Parathyroid adenoma (tissue), 2 donors: ENCODE results near the gene LRRN4CL.
"Not testable (repeated sequence)": the region's sequence is repeated elsewhere in the genome, so short reads cannot be mapped to it uniquely, and the experiment has no call there.

Source experiments
- H2AFZ ChIP-seq: fragments of 300-600 bp; sonication (generic); one replicate; pipeline ENCODE4 v1.7.0; 2017; ENCODE audit warnings: antibody characterized with exemption, mild to moderate bottlenecking
- H3K27ac ChIP-seq: fragments of 300-600 bp; sonication (generic); one replicate; pipeline ENCODE4 v1.7.0; 2017
- H3K27me3 ChIP-seq: fragments of 300-600 bp; sonication (generic); one replicate; pipeline ENCODE4 v1.7.0; 2017; ENCODE audit warnings: low read length; ENCODE audit not compliant: control insufficient read depth, insufficient read depth
- H3K36me3 ChIP-seq: fragments of 300-600 bp; sonication (generic); one replicate; pipeline ENCODE4 v1.7.0; 2017; ENCODE audit warnings: low read length; ENCODE audit not compliant: control insufficient read depth, insufficient read depth
- H3K4me1 ChIP-seq: fragments of 300-600 bp; sonication (generic); one replicate; pipeline ENCODE4 v1.7.0; 2017; ENCODE audit warnings: control low read depth
- H3K4me2 ChIP-seq: fragments of 300-600 bp; sonication (generic); one replicate; pipeline ENCODE4 v1.7.0; 2017; ENCODE audit warnings: low read length
- H3K4me3 ChIP-seq: fragments of 300-600 bp; sonication (generic); one replicate; pipeline ENCODE4 v1.7.0; 2017; ENCODE audit warnings: low read depth, low read length
- H3K79me2 ChIP-seq: fragments of 300-600 bp; sonication (generic); one replicate; pipeline ENCODE4 v1.7.0; 2017; ENCODE audit warnings: control low read depth
- H3K9ac ChIP-seq: fragments of 300-600 bp; sonication (generic); one replicate; pipeline ENCODE4 v1.7.0; 2017; ENCODE audit warnings: mild to moderate bottlenecking
- H3K9me3 ChIP-seq: fragments of 300-600 bp; sonication (generic); one replicate; pipeline ENCODE4 v1.7.0; 2017; ENCODE audit warnings: low read length; ENCODE audit not compliant: control insufficient read depth
- TF ChIP-seq, protein P1 (sequence below): fragments of 300-600 bp; sonication (generic); IDR thresholded peaks from one replicate; pipeline ENCODE4 v1.7.0; 2017; ENCODE audit warnings: antibody characterized with exemption, mild to moderate bottlenecking
- donor health status: primary hyperparathyroidism.

Gene LRRN4CL

GRCh38 chr11:62707277-62707861 is 18.0 kb upstream of the LRRN4CL start, which contains the start of the genes BSCL2 and GNG3:
Gene BSCL2 (minus strand): TSS chr11:62707424. CDS start chr11:62707195, 229 bp downstream.
Gene GNG3 (plus strand): TSS chr11:62707676. CDS start chr11:62708296, 620 bp downstream.
- Histone ChIP-seq H3K27me3 (no peaks in the 10 kb centered on the region), H3K79me2 (no peaks in the 10 kb centered on the region), H3K4me2 (peak within 1 kb of the TSS; percentile 94), H3K27ac (peak within 1 kb of the TSS; percentile 94), H2AFZ (peak within 1 kb of the TSS; percentile 71), H3K36me3 (no peaks in the 10 kb centered on the region), H3K4me1 (peaks cover 7% of the 10 kb centered on the region), H3K9me3 (no peaks in the 10 kb centered on the region), H3K9ac (no peak within 1 kb of the TSS), H3K4me3 (peak within 1 kb of the TSS; percentile 78)
- TF ChIP-seq, protein P1, sequence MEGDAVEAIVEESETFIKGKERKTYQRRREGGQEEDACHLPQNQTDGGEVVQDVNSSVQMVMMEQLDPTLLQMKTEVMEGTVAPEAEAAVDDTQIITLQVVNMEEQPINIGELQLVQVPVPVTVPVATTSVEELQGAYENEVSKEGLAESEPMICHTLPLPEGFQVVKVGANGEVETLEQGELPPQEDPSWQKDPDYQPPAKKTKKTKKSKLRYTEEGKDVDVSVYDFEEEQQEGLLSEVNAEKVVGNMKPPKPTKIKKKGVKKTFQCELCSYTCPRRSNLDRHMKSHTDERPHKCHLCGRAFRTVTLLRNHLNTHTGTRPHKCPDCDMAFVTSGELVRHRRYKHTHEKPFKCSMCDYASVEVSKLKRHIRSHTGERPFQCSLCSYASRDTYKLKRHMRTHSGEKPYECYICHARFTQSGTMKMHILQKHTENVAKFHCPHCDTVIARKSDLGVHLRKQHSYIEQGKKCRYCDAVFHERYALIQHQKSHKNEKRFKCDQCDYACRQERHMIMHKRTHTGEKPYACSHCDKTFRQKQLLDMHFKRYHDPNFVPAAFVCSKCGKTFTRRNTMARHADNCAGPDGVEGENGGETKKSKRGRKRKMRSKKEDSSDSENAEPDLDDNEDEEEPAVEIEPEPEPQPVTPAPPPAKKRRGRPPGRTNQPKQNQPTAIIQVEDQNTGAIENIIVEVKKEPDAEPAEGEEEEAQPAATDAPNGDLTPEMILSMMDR = no peak

DNA sequence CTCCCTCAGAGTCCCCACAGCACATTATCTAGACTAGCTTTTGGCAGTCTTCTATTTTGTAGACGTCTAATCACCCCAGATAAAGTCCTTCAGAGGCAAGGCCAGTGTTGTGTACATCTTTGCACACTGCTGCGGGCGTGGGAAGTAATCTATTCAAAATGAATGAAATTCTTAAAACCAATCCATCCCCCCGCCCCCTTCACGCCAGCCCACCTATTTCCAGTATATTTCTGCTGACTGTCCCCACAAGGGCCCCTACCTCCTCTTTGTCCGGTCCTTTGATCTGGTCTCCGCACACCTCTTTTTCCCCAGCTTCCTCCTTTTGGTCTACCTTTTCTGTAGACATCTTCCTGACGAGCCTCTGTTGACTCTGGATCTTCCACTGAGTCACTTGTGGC is 17.5 kb upstream of the LRRN4CL start:
- Histone ChIP-seq H3K4me3 (peak overlapping the region; percentile 78), H3K27ac (peak overlapping the region; percentile 78), H3K4me1 (peaks cover 7% of the 10 kb centered on the region), H2AFZ (no peak overlapping the region), H3K9ac (no peak overlapping the region), H3K79me2 (no peaks in the 10 kb centered on the region), H3K27me3 (no peaks in the 10 kb centered on the region), H3K4me2 (peak overlapping the region; percentile 94), H3K36me3 (no peaks in the 10 kb centered on the region), H3K9me3 (no peaks in the 10 kb centered on the region)
- TF ChIP-seq, protein P1 = no peak

DNA sequence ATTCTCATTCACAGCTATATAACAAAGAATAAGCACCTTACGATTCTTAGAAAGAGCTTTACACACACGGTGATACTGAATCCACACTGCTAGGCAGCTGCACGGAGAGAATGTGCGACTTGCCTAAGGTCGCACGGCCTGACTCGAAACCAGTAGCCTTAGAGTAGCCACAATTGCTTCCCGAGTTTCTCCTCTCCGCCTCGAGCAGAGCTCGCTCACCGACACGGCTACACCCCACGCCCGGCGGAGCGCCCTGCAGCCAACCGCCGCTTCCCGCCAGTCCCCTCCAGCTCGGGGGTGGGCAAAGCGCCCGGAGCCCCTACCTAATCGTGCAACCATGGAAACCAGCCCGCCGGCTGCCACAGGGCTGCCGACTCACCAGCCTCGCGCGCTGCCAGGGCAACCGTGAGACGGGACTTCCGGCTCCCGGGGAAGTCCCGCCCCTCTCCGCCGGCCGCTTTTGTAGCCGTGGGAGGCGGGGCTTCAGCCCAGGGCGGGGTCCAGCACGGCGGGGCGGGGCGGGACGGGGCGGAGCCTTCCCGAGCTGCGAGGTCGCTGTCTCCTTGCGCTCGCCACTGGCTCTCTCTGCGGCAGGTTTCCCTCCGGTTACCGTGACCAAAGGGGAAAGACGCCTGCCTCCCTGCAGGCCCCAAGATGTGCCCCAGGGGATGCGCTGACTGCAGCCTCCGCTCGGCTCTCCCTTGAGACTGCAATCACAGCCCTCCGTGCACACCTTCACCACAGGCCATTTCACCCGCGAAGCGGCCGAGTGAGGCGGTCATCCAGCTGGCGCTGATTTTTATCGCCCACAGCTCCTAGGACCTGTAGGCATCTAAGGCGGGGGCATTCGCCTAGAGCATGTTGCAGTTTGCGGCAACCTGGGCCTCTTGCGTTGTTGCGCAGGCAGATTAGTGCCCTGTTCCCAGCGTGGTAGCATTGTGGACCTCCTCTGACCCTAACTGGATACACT is 16.8 kb upstream of the LRRN4CL start:
- H2AFZ ChIP-seq = peak overlapping the region; percentile 71
- H3K79me2 ChIP-seq = no peaks in the 10 kb centered on the region
- H3K9me3 ChIP-seq = no peaks in the 10 kb centered on the region
- peaks cover 7% of the 10 kb centered on the region for H3K4me1 ChIP-seq
- H3K9ac ChIP-seq = no peak overlapping the region
- no peaks in the 10 kb centered on the region for H3K27me3 ChIP-seq
- H3K36me3 ChIP-seq = no peaks in the 10 kb centered on the region
- peak overlapping the region; percentile 78 for H3K27ac ChIP-seq
- TF ChIP-seq, protein P1 = no peak
- peak overlapping the region; percentile 78 for H3K4me3 ChIP-seq
- peak overlapping the region; percentile 94 for H3K4me2 ChIP-seq

- no peaks in the 10 kb centered on the region for H3K79me2 ChIP-seq
- no peaks in the 10 kb centered on the region for H3K9me3 ChIP-seq
- TF ChIP-seq, protein P1 = no peak
- peaks cover 7% of the 10 kb centered on the region for H3K4me1 ChIP-seq
- H3K36me3 ChIP-seq = no peaks in the 10 kb centered on the region
- no peaks in the 10 kb centered on the region for H3K27me3 ChIP-seq
- H3K4me2 ChIP-seq = peak overlapping the region; percentile 76
- H2AFZ ChIP-seq = peak overlapping the region; percentile 68
- peak overlapping the region; percentile 78 for H3K27ac ChIP-seq
- no peak overlapping the region for H3K9ac ChIP-seq
- peak overlapping the region; percentile 78 for H3K4me3 ChIP-seq
Measured at GRCh38 chr11:62705413-62705812, 16.1 kb upstream of the LRRN4CL start.

GRCh38 chr11:62703921-62704320 is 14.6 kb upstream of the LRRN4CL start:
- H2AFZ ChIP-seq, H3K4me1 ChIP-seq, H3K79me2 ChIP-seq, H3K9me3 ChIP-seq, H3K27me3 ChIP-seq, H3K9ac ChIP-seq, H3K36me3 ChIP-seq, H3K4me3 ChIP-seq, H3K4me2 ChIP-seq, H3K27ac ChIP-seq: not testable (repeated sequence)
